Sciatic nerve (tissue), 2 donors: ENCODE data around the gene OSR1. TPM values are rescaled to one million over a fixed set of nuclear protein-coding genes. Genes with fewer than 3 reads are reported as not detected.
"Not testable (repeated sequence)": the region's sequence is repeated elsewhere in the genome, so short reads cannot be mapped to it uniquely, and the experiment has no call there.

Experiments used
- ATAC-seq: fragments of 200-7000 bp; cut with Tn5 transposase; one replicate; pipeline ENCODE4 v1.9.1; 2020; ENCODE audit warnings: mild to moderate bottlenecking, moderate library complexity
- DNase-seq: peaks from one replicate; pipeline ENCODE4 v3.0.0-alpha.2; 2020; ENCODE audit warnings: low spot score
- intact Hi-C: fragments of 100-400 bp; cut with DNase I; formaldehyde crosslinking; loops from one replicate; pipeline ENCODE4 v1.14.2; 2022
- total RNA-seq: library from RNA; stranded (reverse); fragmentation: NEBNext Ultra II Directional; extraction: Animal tissue kit (Norgen Biotek cat#: 25700); gene quantifications from one replicate; pipeline ENCODE4 v1.2.1, GENCODE V29; 2021
- donor health status: DM: no; HTN: no; CAD: no.
- donor health status: DM: no; HTN: no; CAD: no.

Gene OSR1
- 11.6 TPM for total RNA-seq

DNA sequence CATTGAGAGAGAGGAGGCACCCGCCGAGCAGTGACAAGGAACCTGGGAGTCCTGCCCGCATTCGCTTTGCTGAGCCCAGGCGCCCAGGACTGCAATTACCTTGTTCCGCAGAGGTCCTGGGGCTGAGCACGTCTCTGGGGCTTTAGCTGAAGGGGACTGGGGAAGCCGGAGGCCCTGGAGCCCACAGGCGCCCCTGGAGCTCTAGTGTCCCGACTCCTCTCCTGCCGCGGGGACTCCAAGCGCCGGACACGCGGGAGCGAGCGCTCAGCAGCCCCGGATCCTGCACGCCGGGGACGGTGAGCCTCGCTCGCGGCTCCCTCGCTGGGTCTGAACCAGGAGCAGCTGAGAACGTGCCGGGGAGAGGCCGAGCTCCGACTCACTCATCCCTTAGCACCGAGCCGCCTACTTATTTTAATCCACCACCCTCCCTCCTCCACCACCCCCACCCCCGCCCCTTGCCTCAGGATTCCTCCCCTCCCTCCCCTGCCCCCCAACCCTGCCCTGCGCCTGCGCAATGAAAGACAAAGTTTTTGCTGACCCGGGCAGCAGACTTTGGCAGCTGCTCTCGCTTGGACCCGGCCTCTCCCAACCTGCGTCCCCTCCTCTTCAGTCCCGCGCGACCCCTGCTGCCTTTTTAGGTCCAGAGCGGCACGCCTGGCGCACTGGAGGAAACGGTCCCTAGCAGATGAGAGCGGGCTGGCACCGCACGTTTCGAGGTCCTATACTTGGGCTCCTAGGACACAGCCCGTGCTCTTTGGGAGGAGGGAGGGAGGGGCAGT, at the start of gene OSR1:
Gene OSR1, minus strand, starts transcription at position 382 of the 779 bp plus-strand sequence. CDS start 4,818 bp downstream, outside the sequence.
- intact Hi-C loops: no loop called here
- ATAC-seq: peak; percentile 72
- DNase-seq: peak; percentile 79

DNA sequence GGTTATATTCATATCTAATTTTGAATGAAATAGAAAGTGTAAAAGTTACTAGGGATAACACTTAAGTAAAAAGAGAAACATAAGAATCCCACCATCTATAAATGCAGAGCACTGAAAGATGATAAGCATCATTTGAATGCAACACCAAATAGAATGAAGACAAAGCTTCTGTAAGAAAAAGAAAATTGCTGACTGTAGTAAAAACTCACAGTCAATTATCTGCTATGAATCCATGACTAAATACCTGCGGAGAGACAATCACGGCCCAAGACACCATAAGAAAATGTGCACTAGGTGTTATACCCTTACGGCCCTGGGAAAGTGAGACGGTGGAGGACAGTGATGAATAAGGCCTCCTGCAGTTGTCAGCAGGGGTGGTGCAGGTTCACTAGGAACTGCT, 45.4 kb upstream of the OSR1 start:
- DNase-seq (no peak), ATAC-seq (no peak)
- intact Hi-C loops: no loop called here

DNA sequence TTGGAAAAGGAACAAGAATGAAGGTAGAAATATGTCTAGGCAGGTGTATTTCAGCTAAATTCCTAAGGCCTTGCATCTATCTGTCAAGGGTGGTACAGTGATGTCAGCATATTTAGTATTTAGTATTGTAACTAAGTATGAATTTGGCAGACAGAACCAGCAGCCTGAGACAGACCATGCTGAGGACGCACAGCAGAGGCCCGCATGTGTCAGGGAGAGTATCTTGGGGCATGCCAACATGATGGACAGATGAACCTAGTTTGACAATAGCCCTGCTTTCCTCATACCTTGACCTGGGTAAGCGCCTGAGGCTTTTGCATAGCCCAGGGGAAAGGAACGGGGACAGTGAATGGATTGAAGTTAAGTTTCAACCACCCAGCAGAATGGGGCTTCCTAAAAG, 33.8 kb upstream of the OSR1 start:
- intact Hi-C loops: no loop called here
- no peak for ATAC-seq
- no peak for DNase-seq

DNA sequence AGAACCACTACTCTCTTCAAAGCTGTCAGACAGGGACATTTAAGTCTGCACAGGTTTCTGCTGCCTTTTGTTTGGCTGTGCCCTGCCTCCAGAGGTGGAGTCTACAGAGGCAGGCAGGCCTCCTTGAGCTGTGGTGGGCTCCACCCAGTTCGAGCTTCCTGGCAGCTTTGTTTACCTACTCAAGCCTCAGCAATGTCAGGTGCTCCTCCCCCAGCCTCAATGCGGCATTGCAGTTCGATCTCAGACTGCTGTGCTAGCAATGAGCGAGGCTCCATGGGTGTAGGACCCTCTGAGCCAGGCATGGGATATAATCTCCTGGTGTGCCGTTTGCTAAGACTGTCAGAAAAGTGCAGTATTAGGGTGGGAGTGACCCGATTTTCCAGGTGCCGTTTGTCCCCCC, 31.0 kb upstream of the OSR1 start:
- ATAC-seq, intact Hi-C loops, DNase-seq: not testable (repeated sequence)

DNA sequence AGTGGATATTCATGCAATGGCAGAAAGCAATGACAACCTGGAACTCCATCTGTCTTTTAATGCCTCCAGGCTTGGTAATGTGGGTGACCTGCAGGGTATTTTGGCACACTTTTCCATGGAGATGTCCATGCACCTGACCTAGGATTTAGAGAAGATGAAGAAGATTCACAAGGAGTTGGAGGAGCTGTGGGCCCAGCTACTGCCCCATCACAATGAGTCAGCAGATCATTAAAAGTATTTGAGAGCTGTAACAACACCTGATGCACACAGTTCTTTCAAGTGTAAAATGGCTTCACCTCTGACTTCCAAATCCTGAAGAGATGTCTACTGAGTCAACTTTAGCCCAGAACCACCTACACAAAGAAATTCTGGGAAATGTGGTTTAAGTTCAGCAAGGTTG, 22.1 kb upstream of the OSR1 start:
- DNase-seq: no peak
- intact Hi-C loops: no loop called here
- no peak for ATAC-seq

DNA sequence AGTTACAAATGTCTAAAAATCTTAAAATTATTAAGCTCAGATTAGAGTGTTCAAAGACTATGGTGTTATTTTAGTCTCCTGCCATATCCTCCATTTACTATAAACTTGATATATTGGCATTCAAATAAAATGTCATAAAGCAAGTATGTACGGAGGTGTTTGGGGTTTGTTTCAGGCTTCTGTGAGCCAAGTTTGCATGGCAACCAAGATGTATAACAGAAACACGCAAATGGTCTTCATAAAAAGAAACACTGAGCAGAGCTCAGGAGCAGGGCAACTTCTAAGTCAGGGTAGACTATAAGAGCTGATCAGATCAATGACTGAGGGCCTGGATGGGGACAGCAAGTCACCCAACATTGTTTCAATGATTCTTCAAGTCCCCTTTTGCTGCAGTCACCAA, 20.5 kb upstream of the OSR1 start:
- intact Hi-C loops: no loop called here
- no peak for ATAC-seq
- DNase-seq: no peak

DNA sequence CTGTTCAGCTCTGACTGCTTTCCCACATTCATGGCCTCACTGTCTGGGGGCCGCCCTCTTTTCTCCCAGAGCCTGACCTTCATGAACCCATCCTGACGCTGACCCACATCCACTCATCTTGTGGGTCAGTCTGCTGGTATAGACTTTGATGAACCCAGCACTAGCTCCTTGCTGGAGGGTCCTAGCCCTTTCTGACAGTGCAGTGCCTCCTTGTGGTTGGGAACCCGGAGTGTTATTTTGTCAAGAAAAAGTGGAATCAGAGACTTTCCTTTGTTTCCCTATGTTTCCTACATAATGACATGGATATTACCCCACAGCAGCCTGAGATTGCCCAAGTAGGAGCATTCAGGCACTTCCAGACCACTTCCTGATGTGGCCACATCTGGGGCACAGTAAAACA, 19.3 kb upstream of the OSR1 start:
- ATAC-seq (no peak), DNase-seq (no peak)
- intact Hi-C loops: no loop called here

DNA sequence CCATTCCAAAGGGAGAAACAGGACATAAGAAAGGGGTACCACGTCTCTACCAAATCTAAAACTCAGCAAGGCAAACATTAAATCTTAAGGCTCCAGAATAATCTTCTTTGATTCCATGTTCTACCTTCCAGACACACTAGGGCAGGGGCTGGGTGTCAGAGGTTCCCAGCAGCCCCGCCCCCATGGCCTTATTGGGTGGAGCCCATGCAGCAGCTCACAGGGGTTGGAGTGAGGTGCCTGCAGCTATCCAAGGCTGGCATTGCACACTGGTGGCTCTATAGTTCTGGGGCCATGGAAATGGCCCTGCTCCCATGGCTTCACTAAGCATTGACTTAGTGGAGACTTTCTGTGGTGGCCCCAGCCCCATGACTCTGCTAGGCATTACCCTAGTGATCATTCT, 14.9 kb upstream of the OSR1 start:
- DNase-seq: no peak
- intact Hi-C loops: no loop called here
- ATAC-seq: no peak

DNA sequence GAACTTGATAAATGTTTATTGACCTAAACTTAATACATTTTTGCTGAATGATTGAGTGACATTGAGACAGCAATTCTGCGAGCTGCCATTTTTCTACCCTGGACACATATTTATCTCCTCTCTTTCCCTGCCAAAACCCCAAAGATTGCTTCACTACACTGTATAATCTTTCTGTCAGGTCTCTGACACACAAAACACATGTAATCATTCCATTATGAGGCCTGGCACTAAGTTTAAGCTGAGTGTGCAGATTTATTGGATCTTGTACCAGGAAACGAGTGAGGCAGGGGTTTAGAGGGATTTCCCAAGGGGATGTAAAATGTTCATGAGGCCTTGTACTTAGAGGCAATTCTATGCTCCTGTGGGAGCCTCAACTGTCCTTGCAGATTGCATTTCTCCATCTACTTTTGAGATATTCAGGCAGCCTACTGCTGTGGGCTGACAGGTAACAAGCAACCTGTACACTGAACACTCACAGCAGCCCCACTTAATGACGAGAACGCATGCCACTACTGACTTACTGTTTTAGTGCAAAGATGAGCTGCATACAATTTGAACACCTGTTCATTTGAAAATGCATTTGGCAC, 13.7 kb upstream of the OSR1 start:
- DNase-seq (no peak), ATAC-seq (no peak)

DNA sequence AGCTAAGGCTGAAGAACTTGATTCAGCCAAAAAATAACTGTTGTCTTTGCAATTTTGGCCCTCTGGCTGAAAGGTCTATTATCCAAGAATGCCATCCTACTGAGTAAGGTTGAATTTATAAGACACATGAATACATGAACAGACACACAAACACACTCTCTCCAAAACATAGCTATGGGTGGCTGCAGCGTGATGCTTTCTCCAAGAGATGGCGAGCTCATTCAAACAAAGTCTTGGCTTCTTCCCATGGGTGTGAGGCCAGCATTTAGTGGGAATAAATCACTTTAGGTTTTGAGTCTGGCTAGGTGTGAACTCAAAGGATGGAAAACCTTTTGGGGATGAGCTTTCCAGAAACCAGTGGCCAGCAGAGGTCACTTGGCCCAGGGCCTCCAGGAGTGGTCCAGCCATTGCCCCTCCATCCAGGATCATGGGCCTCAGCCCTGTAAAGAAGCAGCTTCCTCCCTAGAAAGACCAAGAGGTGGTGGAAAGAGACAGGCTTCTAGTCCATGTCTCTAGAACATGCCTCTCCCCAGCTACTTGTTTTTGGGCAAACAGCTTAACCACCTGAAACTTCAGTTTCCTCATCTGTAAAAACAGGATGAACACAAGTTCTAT, 11.0 kb upstream of the OSR1 start:
- intact Hi-C loops: loop anchor here (10.0 kb wide), 1 partner anchor 615 kb away; no protein-coding TSS in a partner anchor
- DNase-seq (no peak), ATAC-seq (no peak)

More for the DNA sequence above, 13.7 kb upstream of the OSR1 start:
- intact Hi-C loops: no loop called here

DNA sequence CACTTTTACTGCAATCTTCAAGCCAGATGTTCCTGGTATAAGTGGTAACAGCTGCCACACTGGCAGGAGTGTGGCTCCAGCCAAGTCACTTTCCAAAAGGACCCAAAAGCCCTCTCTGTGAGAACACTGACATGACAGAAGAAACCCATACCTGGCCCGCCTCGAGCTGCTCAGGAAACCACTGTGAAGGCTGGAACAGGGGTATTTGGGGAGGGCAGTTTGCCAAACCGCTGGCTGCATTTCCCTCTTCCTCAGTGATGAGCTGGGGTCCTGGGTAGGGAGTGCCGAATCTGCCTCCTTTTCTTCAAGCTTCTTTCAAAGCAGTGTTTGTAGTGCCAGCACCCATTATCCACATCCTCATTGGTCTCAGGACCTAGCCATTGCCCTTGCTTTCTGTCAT, 10.3 kb upstream of the OSR1 start:
- ATAC-seq (no peak), DNase-seq (no peak)
- intact Hi-C loops: loop anchor here (10.0 kb wide), 1 partner anchor 614 kb away; no protein-coding TSS in a partner anchor

DNA sequence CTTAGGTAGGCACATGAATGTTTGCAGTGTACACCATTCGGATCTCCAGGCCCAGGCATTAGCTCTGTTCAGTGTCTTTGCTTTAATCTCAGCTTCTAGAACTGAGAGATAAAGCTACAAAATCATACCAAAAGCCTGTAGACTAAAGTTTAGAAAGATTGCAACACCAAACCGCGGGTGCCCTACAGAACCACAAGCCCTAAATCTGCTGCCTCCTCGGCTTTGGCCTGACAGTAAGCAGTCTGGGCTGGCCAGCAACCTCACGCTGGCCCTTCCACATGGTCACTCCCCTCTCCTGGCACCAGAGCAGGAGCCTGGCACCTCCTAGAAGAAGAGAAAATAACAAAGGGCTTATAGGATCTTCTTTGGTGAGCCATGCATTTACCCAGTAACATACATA, 8.9 kb upstream of the OSR1 start:
- ATAC-seq (no peak), DNase-seq (no peak)
- intact Hi-C loops: loop anchor here (10.0 kb wide), 1 partner anchor 613 kb away; no protein-coding TSS in a partner anchor

DNA sequence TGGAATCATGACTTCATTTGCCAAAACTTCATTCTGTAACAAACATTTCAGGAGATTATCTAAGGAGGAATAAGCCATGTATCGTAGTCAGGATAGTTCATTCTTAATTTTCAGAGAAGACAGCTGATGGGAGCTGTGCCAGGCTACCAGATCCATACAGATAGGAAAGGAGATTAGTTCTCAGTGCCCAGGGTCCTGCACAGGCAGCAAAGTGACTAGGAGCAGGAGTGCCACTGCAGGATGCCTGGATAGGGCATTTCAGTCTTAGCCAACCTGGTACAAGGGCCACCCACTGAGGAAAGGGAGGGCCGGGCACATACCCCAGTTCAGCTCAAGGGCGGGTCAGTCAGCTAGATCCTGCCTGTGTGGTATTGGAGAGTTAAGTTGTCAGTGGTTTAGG, 6.7 kb upstream of the OSR1 start:
- ATAC-seq (no peak), DNase-seq (no peak)
- intact Hi-C loops: loop anchor here (10.0 kb wide), 1 partner anchor 610 kb away; no protein-coding TSS in a partner anchor

DNA sequence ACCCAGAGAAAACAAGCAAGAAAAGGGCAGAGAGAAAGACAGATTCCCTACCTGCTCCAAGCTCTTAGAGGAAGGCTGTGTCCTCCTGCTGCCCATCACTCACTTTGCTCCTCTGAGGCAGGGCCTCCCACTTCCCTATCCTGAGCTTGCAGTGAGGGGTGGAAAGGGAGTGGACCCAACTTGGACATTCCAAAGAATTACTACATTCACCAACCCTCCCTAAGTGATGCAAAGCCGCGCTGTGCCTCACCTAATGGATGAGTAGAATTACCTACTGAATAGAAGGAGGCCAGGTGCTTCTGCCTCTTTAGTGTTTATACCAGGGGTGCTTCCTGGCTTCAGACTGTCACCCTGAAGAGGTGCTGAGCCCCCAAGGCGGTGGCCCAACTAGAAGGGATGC, 5.6 kb upstream of the OSR1 start:
- intact Hi-C loops: loop anchor here (10.0 kb wide), 1 partner anchor 609 kb away; no protein-coding TSS in a partner anchor
- ATAC-seq: no peak
- no peak for DNase-seq

DNA sequence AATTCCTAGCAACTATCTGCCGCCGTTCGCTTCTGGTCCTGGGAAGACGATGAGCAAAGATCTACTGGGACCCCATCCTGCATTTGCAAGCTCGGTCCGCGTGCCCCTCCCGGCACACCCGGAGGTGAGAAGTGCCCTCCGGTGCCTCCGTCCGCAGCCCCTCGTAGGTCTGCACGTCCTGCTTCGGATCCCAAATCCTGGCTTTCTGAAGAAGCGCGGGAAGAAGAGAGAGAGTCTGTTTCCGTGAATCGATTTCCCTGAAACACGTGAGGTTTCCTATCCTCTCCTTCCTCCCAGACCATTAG, 5.0 kb upstream of the OSR1 start:
- no peak for DNase-seq
- intact Hi-C loops: loop anchor here (10.0 kb wide), 1 partner anchor 609 kb away; no protein-coding TSS in a partner anchor
- no peak for ATAC-seq

DNA sequence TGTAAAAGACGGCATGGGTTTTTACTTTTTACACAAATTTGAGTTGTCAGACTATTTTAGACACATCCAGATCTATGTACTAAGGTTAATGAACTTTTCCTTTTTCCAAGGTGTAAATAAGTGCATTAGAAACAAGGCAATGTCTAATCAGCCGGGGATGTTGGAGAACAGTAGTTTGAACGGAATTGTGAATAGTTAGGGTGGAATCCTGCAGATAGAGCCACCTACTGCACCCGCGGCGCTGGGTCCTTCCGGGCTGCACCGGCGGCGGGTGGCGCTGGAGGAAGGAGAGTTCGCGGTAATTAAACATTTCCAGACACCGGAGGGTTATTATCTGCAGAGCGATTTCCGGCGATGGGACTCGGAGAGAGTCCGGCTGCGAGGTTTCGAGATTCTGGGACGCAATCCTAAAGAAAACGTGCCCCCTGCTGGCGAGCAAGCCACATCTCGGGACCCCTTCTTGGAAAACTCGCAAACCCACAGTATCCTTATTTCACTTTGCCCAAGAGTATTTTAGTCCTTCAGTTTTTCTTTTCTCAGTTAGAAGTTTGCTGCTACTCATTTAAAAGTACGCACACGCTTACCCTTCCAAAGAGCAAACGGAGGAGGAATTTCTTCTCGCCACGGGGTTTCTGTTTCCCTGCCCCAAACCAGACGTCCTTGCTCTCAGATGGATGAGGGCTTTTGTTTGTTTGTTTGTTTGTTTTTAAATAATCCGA, 4.5 kb upstream of the OSR1 start:
- ATAC-seq (peak; percentile 78), DNase-seq (peak; percentile 91)
- intact Hi-C loops: loop anchor here (10.0 kb wide), 1 partner anchor 608 kb away; no protein-coding TSS in a partner anchor

DNA sequence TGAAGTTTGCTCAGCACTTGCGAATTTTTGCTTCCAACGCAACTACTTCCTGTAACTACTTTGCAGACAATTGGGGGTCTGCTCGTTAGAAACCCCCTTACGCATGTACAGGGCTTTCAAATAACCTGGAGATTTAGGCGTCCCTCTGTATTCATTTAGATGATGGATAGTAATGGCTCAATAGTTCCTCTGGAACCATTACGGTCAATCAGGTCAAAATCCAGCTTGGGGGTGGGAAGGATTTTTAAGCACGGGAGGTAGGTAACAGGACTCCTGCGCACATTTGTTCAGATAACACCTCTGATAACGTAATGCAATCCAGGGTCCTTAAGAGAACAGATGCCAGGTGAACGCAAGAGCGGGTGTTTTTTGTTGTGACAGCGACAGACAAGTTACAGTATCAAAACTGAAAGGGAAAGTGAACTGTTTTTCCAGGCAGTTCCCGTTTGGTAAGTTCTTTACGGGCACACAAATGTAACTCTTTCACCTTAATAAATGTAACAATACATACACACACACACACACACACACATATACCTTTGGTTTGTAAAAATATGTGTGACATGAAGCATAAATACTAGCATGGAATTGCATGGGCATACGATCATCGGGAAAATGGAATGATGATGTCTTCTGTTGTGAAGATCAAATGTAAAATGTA, 3.8 kb upstream of the OSR1 start:
- no peak for DNase-seq
- ATAC-seq: no peak
- intact Hi-C loops: loop anchor here (10.0 kb wide), 1 partner anchor 607 kb away; no protein-coding TSS in a partner anchor

DNA sequence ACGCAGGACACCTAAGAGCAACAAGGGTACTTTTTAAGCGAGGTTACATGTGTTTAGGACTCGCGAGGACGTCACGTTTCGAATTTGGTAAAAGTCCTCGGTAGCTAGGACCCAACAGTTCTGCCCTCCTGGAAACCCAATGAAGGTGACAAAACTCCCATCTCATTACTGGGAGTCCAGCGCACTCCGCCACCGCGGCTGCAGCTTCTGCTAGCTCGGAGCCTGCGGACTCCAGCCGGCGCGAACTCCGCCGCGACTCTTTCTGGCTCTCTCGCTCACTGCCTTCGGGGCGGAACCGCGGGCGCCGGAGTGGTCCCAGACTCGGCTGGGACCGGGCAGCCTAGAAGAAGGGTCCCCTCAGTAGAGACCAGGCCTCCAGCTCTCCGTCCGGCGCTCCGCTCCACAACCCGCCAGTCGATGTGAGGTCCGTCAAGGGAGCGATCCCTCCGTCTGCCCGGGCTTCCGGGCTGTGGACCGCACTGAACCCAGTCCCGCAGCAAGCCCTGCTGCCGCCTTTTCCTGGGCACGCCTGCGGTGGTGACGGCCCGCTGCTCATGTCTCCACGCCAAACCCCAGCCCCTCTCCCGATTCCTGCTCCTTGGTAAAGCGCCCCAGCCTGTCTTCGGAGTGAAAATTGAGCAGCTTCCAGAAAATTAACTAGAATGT, 3.0 kb upstream of the OSR1 start:
- ATAC-seq: no peak
- no peak for DNase-seq
- intact Hi-C loops: loop anchor here (10.0 kb wide), 1 partner anchor 607 kb away; no protein-coding TSS in a partner anchor
